ENCODE results near the gene FLNC.

The FLNC gene

DNA sequence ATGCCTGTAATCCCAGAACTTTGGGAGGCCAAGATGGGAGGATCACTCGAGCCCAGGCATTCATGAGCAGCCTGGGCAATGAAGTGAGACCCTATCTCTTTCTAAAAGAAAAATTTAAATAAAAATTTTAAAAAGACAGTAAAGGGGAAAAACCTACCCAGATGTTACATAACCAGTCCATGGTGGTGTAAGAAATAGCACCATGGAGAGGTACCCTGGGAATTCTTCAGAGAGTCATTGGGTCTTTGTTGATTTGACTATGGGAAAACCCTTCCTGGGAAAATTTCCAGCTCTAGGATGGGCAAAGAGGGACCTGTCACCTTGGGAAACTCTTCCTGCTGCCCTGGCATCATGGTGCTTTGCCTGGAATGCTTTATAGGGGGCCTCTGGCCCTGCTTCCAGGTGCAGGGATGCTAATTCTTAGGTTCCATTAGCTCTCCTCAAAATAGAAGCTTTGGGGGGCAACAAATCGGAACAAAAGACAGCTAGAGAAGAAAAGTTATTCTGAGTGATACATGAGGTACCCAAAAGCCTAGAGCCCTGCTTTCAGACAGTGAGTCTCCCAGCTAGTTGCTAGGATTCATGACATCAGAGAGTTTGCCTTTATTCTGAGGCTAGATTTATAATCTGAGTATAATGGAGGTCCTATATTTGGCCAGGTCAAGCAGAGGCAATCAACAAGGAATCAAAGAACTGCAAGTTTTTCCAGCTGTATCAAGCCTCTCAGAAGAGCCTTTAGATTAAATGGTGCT lies 28.4 kb upstream of the FLNC start:
- DNase-seq = no peak

- no peak for DNase-seq
Measured at GRCh38 chr7:128804484-128804883, 25.7 kb upstream of the FLNC start.

DNA sequence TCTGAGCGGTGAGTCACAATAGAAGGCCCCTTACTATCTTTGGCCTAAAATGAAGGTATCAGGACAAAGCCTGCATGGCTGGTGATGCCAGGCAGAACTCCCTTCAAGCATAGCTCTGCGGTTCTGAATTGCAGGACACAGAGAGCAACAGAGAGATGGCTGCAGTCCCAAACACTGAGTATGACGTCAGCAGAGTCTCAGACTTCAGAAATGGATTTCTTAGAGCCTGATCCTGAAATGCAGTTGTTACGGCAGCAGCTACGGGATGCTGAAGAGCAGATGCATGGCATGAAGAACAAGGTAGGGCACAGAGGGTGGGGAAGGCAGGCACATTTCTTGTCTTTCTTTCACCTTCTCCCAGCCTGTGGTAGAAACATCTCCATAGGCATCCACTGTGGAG lies 25.0 kb upstream of the FLNC start:
- DNase-seq = no peak

DNA sequence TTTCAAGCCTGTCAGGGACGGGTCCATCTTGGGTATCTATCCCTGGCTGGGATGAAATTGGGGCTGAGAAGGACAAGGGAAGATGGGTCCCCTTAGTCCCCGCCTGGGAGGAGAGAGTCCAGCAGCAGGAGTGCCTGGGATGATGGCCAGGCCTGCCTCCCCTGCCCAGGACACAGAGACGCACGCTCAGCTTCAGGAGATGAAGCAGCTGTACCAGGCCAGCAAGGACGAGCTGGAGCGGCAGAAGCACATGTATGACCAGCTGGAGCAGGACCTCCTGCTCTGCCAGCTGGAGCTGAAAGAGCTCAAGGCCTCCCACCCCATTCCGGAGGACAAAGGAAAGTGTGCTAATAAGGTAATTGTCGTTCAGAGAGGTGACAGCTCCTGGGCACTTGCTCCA lies 23.0 kb upstream of the FLNC start:
- no peak for DNase-seq

GRCh38 chr7:128809363-128809762 lies 20.8 kb upstream of the FLNC start:
- DNase-seq = no peak

GRCh38 chr7:128810473-128810872 lies 19.7 kb upstream of the FLNC start:
- no peak for DNase-seq

DNA sequence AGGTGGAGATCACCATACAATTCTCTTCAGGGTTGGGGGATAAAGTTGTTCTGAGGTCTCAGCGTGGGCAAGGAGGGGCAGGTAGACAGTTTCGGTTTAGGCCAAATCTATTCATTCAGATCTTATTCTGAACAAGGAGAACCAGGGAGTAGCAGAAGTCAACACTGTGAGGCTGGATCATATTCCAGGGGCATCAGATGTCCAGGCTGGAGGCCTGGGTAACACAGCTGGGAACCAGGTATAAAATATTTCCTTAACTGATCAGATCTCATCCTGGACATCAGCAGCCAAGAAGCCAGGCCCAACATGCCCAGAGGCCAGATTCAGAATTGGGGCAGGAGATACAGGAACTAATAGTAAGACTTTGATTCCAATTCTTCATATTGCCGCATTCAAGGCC lies 19.2 kb upstream of the FLNC start:
- DNase-seq = no peak

- DNase-seq = no peak
Measured at GRCh38 chr7:128811631-128812430, 18.4 kb upstream of the FLNC start.

DNA sequence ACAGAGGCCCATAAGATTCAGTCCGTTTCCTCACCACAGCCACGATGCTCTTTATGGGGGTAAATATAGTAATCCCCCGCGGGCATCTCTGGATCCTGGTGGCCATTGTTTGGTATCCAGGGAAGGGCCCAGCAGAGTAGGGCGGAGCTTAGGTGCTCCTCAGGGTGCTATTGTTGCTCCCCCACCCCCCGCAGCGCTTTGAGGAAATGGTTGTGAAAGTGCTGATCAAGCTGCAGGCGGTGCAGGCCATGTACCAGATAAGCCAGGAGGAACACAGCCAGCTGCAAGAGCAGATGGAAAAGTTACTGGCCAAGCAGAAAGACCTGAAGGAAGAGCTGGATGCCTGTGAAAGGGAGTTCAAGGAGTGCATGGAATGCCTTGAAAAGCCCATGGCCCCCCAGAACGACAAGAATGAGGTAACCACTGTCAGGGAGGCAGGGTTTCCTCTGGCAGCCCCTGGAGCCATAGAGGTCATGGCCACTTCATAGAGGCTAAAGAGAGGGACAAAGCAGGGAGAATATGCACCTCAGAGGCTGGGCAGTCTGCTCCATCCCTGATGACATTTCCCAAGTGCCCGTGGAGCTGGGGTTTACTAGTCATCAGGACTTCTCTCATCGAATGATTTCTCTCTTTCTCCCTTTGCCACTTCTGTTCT lies 17.6 kb upstream of the FLNC start:
- DNase-seq = no peak

GRCh38 chr7:128814499-128814898 lies 15.7 kb upstream of the FLNC start:
- no peak for DNase-seq

DNA sequence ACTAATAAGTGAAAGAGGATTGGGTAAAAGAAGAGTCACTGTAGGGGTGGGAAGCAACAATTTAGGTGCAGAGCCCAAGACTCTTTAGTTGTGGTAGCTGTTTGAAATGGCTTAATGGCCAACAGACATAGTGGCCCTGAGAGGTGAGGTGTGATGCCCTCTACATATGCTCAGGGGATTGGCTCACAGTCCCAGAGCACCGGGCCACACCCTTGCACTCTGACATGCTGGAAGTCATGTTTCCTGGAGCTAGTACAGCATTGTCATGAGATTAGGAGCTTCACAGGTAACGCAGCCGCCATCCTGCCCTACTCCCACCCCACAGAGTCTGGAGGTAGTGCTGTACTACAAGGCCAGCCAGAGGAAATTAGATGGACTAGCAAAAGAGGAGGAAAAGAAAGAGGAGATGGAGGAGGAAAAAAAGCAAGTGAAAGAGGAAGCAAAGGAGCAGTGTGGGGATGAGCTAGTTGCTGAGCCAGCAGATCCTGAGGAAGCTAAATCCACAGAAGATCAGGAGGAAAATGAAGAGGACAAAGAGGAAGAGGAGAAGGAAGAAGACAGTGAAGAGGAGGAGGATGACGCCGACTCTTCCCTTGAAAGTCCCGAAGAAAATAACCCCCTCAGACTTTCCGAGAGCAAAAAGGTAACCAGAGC lies 14.8 kb upstream of the FLNC start:
- DNase-seq = no peak

DNA sequence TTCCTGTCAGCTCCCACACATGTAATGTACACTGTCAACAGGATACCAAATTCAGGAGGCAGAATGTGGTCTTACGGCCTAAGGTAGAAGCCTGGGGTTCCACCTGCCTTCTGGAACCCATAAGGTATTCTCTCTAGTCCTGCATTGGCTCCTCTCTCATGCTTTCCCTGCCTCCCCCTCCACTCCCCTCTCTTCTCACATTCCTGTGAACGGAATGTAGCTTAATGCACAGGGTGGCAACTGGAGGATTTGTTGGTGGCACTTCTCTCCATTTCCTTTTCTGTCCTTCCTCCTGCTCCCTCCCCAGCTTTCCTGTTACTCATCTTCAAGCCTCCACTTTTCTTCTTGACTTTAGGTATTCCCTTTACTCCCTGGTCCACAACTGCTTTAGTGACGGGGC lies 11.5 kb upstream of the FLNC start:
- DNase-seq = no peak

DNA sequence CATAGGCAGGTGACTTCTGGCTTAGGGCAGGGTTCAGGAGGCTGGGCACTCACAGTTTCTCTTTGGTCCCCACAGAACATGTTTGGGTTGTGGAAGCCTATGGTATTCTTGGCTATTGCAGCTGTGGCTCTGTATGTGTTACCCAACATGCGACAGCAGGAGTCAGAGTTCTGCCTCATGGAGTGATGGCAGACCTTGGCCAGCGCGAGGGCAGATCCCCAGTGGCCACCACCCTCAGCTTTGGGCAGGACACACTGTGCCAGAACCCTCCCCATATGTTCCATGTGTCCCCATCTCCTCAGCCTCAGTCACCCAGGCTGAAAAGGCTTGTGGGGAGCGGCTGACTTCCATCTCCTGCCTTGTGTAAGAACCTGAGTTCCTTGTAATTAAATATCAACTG lies 8.5 kb upstream of the FLNC start:
- no peak for DNase-seq

GRCh38 chr7:128826512-128826911 lies 3.7 kb upstream of the FLNC start:
- DNase-seq = no peak

GRCh38 chr7:128826916-128827247 lies 3.3 kb upstream of the FLNC start:
- no peak for DNase-seq

- DNase-seq = no peak
Measured at GRCh38 chr7:128827248-128827958, 2.8 kb upstream of the FLNC start.

DNA sequence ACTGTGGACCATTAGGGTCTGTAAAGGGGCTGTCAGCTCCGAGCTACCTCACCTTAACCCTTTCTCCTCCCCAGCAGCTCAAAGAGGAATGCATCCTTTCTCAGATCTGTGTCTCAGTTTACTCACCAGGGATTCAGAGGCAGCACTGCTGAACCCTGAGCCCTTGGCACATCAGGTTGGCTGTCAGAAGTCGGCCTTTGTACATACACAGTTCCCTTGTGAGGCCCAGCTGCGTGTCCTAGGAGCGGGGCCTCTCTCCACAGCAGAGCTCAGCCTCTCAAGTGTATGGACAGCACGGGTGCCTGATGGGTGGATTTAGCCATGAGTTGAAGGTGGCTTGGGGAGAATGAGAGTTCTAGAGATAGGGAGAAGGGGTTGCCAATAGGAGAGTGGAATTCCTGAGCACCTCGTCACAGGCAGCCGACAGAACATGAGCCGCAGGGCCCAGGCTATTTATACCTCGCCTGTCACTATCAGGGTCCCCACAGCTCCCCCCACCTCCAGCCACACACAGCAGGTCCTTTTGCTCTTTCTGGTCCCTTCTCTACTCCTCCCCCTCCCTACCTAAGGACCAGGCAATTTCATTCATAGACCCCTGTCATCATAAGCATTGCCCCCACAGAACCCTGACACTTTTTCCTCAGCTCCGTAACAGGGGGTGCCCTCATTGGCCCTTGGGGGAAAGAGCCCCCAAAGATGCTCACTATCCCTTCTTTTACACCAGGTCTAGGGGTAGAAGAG lies 2.1 kb upstream of the FLNC start:
- DNase-seq = no peak

DNA sequence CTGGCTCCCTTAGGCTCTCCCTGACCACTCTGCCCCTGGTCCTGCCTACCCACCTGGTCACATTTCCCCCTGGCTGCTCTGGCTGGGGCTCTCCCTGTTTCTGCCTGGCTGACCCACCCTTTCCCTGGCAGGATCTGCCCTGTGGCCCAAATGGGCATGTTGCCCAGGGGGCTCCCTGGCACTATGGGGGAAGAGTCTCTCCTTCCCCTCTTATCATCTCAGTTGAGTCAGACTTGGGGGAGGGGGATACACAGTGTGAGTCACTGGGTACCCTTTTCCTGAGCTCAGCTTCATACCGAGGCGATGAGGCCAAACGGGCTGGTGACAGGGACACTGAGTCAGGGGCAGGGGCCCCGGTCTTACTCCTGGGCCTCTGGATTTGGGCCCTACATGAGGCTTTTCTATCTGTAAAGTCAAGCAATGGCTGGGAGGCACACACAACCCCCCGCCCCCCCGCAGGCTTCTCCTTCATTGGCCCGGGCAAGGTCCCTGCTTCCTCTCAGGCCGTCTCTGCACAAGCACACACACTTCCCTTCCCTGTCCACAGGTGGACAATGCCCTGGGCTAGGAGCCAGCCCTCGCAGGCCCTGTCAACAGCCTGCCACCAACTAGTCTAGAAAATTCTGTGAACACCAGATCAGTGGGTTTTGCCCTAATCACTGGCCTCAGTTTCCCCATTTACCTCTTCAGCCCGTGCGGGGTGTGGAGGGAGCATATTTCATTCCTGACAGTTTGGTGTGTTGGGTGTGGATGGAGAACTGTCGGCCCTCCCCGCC lies 627 bp upstream of the FLNC start:
- DNase-seq = no peak

- DNase-seq = no peak
Measured at GRCh38 chr7:128831178-128831993, 1.2 kb downstream of the FLNC start.
